Smooth muscle cell (in vitro differentiated cells): ENCODE results near the gene ITGB8. TPM values are rescaled to one million over a fixed set of nuclear protein-coding genes. Genes with fewer than 3 reads are reported as not detected.

Source experiments
- DNase-seq: peaks from one replicate; lab custom pipeline; 2025; ENCODE audit not compliant: unreplicated experiment; lab: John Stamatoyannopoulos, UW
- H2AFZ ChIP-seq: fragments of 200-600 bp; sonication (generic); 2 replicates; pipeline ENCODE4 v1.6.0; 2016; ENCODE audit warnings: antibody characterized with exemption, low read depth, mild to moderate bottlenecking
- H3F3A ChIP-seq: fragments of 200-600 bp; sonication (generic); 2 replicates; pipeline ENCODE4 v1.6.0; 2017; ENCODE audit warnings: antibody characterized with exemption, low read depth
- H3K27ac ChIP-seq: fragments of 200-600 bp; sonication (generic); 2 replicates; pipeline ENCODE4 v1.5.1; 2016; ENCODE audit warnings: low read depth, mild to moderate bottlenecking
- H3K27me3 ChIP-seq: fragments of 200-600 bp; sonication (generic); 2 replicates; pipeline ENCODE4 v1.6.1; 2016; ENCODE audit warnings: low read depth, mild to moderate bottlenecking
- H3K36me3 ChIP-seq: fragments of 200-600 bp; sonication (generic); 2 replicates; pipeline ENCODE4 v1.5.1; 2016; ENCODE audit warnings: low read depth
- H3K4me1 ChIP-seq: fragments of 200-600 bp; sonication (generic); 2 replicates; pipeline ENCODE4 v1.5.1; 2016; ENCODE audit warnings: low read depth
- H3K4me2 ChIP-seq: fragments of 200-600 bp; sonication (generic); 2 replicates; pipeline ENCODE4 v1.6.0; 2016; ENCODE audit warnings: mild to moderate bottlenecking
- H3K4me3 ChIP-seq: fragments of 200-600 bp; sonication (generic); 2 replicates; pipeline ENCODE4 v1.5.1; 2016; ENCODE audit warnings: mild to moderate bottlenecking
- H3K79me2 ChIP-seq: fragments of 200-600 bp; sonication (generic); 2 replicates; pipeline ENCODE4 v1.6.0; 2016; ENCODE audit warnings: low read depth, mild to moderate bottlenecking
- H3K9ac ChIP-seq: fragments of 200-600 bp; sonication (generic); 2 replicates; pipeline ENCODE4 v1.6.0; 2016; ENCODE audit warnings: low read depth
- H3K9me3 ChIP-seq: fragments of 200-600 bp; sonication (generic); replicated peaks from 2 replicates; pipeline ENCODE4 v1.5.1; 2016; ENCODE audit warnings: low read depth
- H4K20me1 ChIP-seq: fragments of 200-600 bp; sonication (generic); 2 replicates; pipeline ENCODE4 v1.6.0; 2016; ENCODE audit warnings: low read depth
- WGBS: methylation state at CpG from one replicate; pipeline ENCODE4 v1.1.7; 2016; ENCODE audit warnings: low lambda C conversion rate; 5-methylcytosine and 5-hydroxymethylcytosine counted together
- polyA plus RNA-seq: library from polyadenylated mRNA; unstranded; fragments of >200 nt; fragmentation: Nextera tagmentation; extraction: Ambion mirVana; gene quantifications from 2 replicates; pipeline ENCODE4 v1.2.1, GENCODE V29; 2016
- total RNA-seq: library from RNA; depleted of rRNA; stranded (reverse); fragments of >200 nt; gene quantifications from 2 replicates; pipeline ENCODE4 v1.2.3, GENCODE V29; 2014
- TF ChIP-seq, protein P1 (sequence below): fragments of 200-600 bp; sonication (generic); IDR thresholded peaks from 2 replicates; pipeline ENCODE4 v1.5.1; 2017; ENCODE audit warnings: borderline replicate concordance, mild to moderate bottlenecking, antibody characterized with exemption; ENCODE audit not compliant: insufficient read depth, poor library complexity, severe bottlenecking

ITGB8 gene
- total and polyA plus RNA-seq, 2 experiments from 2014 or later: 0.38 to 10.2 TPM

DNA sequence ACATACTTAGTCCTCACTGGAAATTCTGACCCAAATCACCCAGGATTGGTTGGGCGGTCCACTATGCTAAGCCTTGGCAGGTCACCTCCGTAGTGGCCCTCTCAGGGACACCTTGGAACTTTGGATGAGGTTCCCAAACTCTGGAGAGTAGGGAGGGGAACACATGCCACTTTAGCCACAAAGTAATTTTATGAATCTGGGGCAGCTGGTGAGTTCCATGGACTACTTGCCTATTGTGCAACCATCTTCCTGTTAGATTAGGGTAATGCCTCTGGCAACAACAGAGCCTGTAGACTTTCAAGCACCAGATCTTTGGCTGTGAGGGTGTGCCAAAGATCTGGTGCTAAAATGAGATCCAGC, 77.7 kb downstream of the ITGB8 start:
- no peaks in the 10 kb centered on the region for H3K27me3 ChIP-seq
- TF ChIP-seq, protein P1, sequence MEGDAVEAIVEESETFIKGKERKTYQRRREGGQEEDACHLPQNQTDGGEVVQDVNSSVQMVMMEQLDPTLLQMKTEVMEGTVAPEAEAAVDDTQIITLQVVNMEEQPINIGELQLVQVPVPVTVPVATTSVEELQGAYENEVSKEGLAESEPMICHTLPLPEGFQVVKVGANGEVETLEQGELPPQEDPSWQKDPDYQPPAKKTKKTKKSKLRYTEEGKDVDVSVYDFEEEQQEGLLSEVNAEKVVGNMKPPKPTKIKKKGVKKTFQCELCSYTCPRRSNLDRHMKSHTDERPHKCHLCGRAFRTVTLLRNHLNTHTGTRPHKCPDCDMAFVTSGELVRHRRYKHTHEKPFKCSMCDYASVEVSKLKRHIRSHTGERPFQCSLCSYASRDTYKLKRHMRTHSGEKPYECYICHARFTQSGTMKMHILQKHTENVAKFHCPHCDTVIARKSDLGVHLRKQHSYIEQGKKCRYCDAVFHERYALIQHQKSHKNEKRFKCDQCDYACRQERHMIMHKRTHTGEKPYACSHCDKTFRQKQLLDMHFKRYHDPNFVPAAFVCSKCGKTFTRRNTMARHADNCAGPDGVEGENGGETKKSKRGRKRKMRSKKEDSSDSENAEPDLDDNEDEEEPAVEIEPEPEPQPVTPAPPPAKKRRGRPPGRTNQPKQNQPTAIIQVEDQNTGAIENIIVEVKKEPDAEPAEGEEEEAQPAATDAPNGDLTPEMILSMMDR: no peak
- no peak overlapping the region for H3K4me2 ChIP-seq
- no peaks in the 10 kb centered on the region for H4K20me1 ChIP-seq
- no peaks in the 10 kb centered on the region for H3K79me2 ChIP-seq
- H3K9me3 ChIP-seq: no peaks in the 10 kb centered on the region
- H3F3A ChIP-seq: no peaks in the 10 kb centered on the region
- 96% methylated on average over 2 of the region's 2 CpGs for WGBS
- H3K27ac ChIP-seq: no peak overlapping the region
- H3K9ac ChIP-seq: no peak overlapping the region
- H3K36me3 ChIP-seq: no peaks in the 10 kb centered on the region
- no peak overlapping the region for H3K4me3 ChIP-seq
- no peak overlapping the region for H2AFZ ChIP-seq
- peaks cover 3% of the 10 kb centered on the region for H3K4me1 ChIP-seq
- DNase-seq: no peak

DNA sequence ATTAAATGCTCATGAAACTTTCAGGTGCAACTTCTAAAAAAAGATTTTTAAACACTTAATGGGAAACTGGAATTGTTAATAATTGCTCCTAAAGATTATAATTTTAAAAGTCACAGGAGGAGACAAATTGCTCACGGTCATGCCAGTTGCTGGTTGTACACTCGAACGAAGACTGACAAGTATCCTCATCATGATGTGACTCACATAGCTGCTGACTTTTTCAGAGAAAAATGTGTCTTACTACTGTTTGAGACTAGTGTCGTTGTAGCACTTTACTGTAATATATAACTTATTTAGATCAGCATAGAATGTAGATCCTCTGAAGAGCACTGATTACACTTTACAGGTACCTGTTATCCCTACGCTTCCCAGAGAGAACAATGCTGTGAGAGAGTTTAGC, 79.3 kb downstream of the ITGB8 start:
- no peak overlapping the region for H3K4me2 ChIP-seq
- WGBS: 58% methylated on average over 5 of the region's 5 CpGs
- DNase-seq: no peak

DNA sequence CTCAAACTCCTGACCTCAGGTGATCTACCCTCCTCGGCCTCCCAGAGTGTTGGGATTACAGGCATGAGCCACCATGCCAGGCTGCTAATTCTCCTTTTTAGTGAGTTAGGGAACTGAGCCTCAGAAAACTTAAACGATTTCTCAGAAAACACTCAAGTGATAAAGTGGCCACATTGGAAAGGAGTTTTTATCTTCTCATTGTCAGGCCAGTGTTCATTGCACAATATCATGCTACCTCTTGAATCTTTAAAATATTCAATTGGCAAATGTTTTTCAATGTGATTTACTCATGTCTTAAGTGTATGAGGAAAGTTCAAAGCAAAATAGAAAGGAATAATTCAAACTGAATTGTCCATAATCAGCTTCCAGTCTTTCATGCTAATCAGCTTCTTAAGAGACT, 80.7 kb downstream of the ITGB8 start:
- TF ChIP-seq, protein P1: no peak
- whole genome bisulfite sequencing: 95% methylated on average over 2 of the region's 2 CpGs

More for the DNA sequence above, 79.3 kb downstream of the ITGB8 start:
- Histone ChIP-seq H3K9me3 (no peaks in the 10 kb centered on the region), H3K79me2 (no peaks in the 10 kb centered on the region), H3K4me1 (peaks cover 3% of the 10 kb centered on the region), H3K27me3 (no peaks in the 10 kb centered on the region), H4K20me1 (no peaks in the 10 kb centered on the region), H2AFZ (no peak overlapping the region), H3K9ac (no peak overlapping the region), H3K4me3 (no peak overlapping the region), H3K27ac (no peak overlapping the region), H3K36me3 (no peaks in the 10 kb centered on the region), H3F3A (no peaks in the 10 kb centered on the region)
- TF ChIP-seq, protein P1: no peak

DNA sequence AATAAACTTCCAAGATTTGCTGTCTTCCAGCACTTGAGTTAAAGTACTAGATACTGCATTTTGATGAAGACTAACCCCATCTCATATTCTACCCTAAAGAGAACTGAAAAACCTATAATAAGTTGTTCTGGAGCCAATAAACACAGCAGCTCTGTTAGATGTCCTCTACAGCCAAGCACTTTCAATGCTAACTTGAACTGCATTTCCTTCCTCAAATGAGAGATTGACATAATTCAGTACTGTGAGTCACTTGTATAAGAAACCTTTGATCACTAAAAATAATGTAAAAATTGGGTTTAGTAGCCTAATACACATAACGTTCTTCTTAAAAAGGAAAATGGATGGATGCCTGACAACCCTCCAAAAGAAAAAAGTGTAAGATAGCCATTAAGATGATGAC, 81.3 kb downstream of the ITGB8 start:
- H3K9ac ChIP-seq: no peak overlapping the region

More for the DNA sequence above, 80.7 kb downstream of the ITGB8 start:
- Histone ChIP-seq H3F3A (no peaks in the 10 kb centered on the region), H2AFZ (no peak overlapping the region), H3K27me3 (no peaks in the 10 kb centered on the region), H3K4me2 (no peak overlapping the region), H3K36me3 (no peaks in the 10 kb centered on the region), H4K20me1 (no peaks in the 10 kb centered on the region), H3K27ac (no peak overlapping the region), H3K9ac (no peak overlapping the region), H3K9me3 (no peaks in the 10 kb centered on the region), H3K4me3 (no peak overlapping the region), H3K79me2 (no peaks in the 10 kb centered on the region), H3K4me1 (peaks cover 3% of the 10 kb centered on the region)
- no peak for DNase-seq

More for the DNA sequence above, 81.3 kb downstream of the ITGB8 start:
- no peaks in the 10 kb centered on the region for H3K79me2 ChIP-seq
- H3K4me1 ChIP-seq: peaks cover 3% of the 10 kb centered on the region
- H4K20me1 ChIP-seq: no peaks in the 10 kb centered on the region
- no peak overlapping the region for H3K4me3 ChIP-seq
- H3K36me3 ChIP-seq: no peaks in the 10 kb centered on the region
- WGBS: 91% methylated on average over 1 of the region's 1 CpG
- TF ChIP-seq, protein P1: no peak
- H3K9me3 ChIP-seq: no peaks in the 10 kb centered on the region
- no peak overlapping the region for H2AFZ ChIP-seq
- no peaks in the 10 kb centered on the region for H3K27me3 ChIP-seq
- DNase-seq: no peak
- H3F3A ChIP-seq: no peaks in the 10 kb centered on the region
- H3K4me2 ChIP-seq: no peak overlapping the region
- H3K27ac ChIP-seq: no peak overlapping the region
